SK-N-SH treated with all-trans-retinoic acid at 6 μM for 48 hours (cell line): Measurements from ENCODE around the gene ACTR3.

Experiments
- ATAC-seq: fragments of 200-7000 bp; cut with Tn5 transposase; 3 replicates; pipeline ENCODE4 v1.9.1; 2020; ENCODE audit warnings: mild to moderate bottlenecking, moderate library complexity
- ARNTL ChIP-seq: fragments of 450-650 bp; formaldehyde crosslinking; IDR thresholded peaks from 2 replicates; pipeline ENCODE4 v1.5.0; 2020; ENCODE audit warnings: low read depth, mild to moderate bottlenecking, moderate library complexity, borderline replicate concordance
- CREB5 ChIP-seq: fragments of 250-450 bp; sonication (Bioruptor Pico); IDR thresholded peaks from 2 replicates; pipeline ENCODE4 v1.5.1; 2020; ENCODE audit warnings: low read depth, mild to moderate bottlenecking, moderate library complexity
- CSDC2 ChIP-seq: fragments of 250-450 bp; sonication (Bioruptor Pico); IDR thresholded peaks from 2 replicates; pipeline ENCODE4 v1.5.0; 2020; ENCODE audit warnings: mild to moderate bottlenecking, moderate library complexity
- CSRNP3 ChIP-seq: fragments of 250-450 bp; sonication (Bioruptor Pico); IDR thresholded peaks from 2 replicates; pipeline ENCODE4 v1.5.1; 2021; ENCODE audit warnings: mild to moderate bottlenecking, moderate library complexity
- ESRRG ChIP-seq: fragments of 250-450 bp; sonication (Bioruptor Pico); IDR thresholded peaks from 2 replicates; pipeline ENCODE4 v1.6.1; 2021; ENCODE audit warnings: mild to moderate bottlenecking
- GLIS3 ChIP-seq: fragments of 250-450 bp; sonication (Bioruptor Pico); IDR thresholded peaks from 2 replicates; pipeline ENCODE4 v1.5.0; 2020; ENCODE audit warnings: mild to moderate bottlenecking, moderate library complexity
- ISL1 ChIP-seq: fragments of 250-450 bp; sonication (Bioruptor Pico); IDR thresholded peaks from 2 replicates; pipeline ENCODE4 v2.1.2; 2022; ENCODE audit warnings: mild to moderate bottlenecking, moderate library complexity
- OSR1 ChIP-seq: fragments of 250-450 bp; sonication (Bioruptor Pico); IDR thresholded peaks from 2 replicates; pipeline ENCODE4 v1.8.0; 2022; ENCODE audit warnings: moderate library complexity, mild to moderate bottlenecking, inconsistent platforms
- PATZ1 ChIP-seq: fragments of 250-450 bp; sonication (Bioruptor Pico); IDR thresholded peaks from 2 replicates; pipeline ENCODE4 v1.8.0; 2020; ENCODE audit warnings: mild to moderate bottlenecking, moderate library complexity, borderline replicate concordance
- POU6F1 ChIP-seq: fragments of 250-450 bp; sonication (Bioruptor Pico); IDR thresholded peaks from 2 replicates; pipeline ENCODE4 v1.8.0; 2021; ENCODE audit warnings: low read depth, mild to moderate bottlenecking, moderate library complexity, borderline replicate concordance
- RARB ChIP-seq: fragments of 250-450 bp; sonication (Bioruptor Pico); IDR thresholded peaks from 2 replicates; pipeline ENCODE4 v1.8.0; 2021; ENCODE audit warnings: mild to moderate bottlenecking, moderate library complexity
- SNAI2 ChIP-seq: fragments of 250-450 bp; sonication (Bioruptor Pico); IDR thresholded peaks from 2 replicates; pipeline ENCODE4 v1.5.0; 2020; ENCODE audit warnings: mild to moderate bottlenecking, moderate library complexity
- TCF4 ChIP-seq: fragments of 250-450 bp; sonication (Bioruptor Pico); IDR thresholded peaks from 2 replicates; pipeline ENCODE4 v1.8.0; 2021; ENCODE audit warnings: mild to moderate bottlenecking, moderate library complexity, borderline replicate concordance
- TOX ChIP-seq: fragments of 250-450 bp; sonication (Bioruptor Pico); IDR thresholded peaks from 2 replicates; pipeline ENCODE4 v1.8.0; 2021; ENCODE audit warnings: mild to moderate bottlenecking, moderate library complexity, borderline replicate concordance
- TSHZ2 ChIP-seq: fragments of 250-450 bp; sonication (Bioruptor Pico); IDR thresholded peaks from 2 replicates; pipeline ENCODE4 v1.5.0; 2020; ENCODE audit warnings: mild to moderate bottlenecking, moderate library complexity
- ZC3H10 ChIP-seq: fragments of 250-450 bp; sonication (Bioruptor Pico); IDR thresholded peaks from 2 replicates; pipeline ENCODE4 v1.5.1; 2021; ENCODE audit warnings: mild to moderate bottlenecking, moderate library complexity
- ZFP3 ChIP-seq: fragments of 250-450 bp; sonication (Bioruptor Pico); IDR thresholded peaks from 2 replicates; pipeline ENCODE4 v1.5.0; 2020; ENCODE audit warnings: mild to moderate bottlenecking, moderate library complexity
- ZFP30 ChIP-seq: fragments of 450-650 bp; formaldehyde crosslinking; IDR thresholded peaks from 2 replicates; pipeline ENCODE4 v1.5.0; 2022; ENCODE audit warnings: mild to moderate bottlenecking, moderate library complexity
- ZNF565 ChIP-seq: fragments of 450-650 bp; formaldehyde crosslinking; conservative IDR thresholded peaks from 2 replicates; pipeline ENCODE4 v1.5.0; 2020; ENCODE audit warnings: low read depth, mild to moderate bottlenecking, moderate library complexity
- ZNF70 ChIP-seq: fragments of 450-650 bp; formaldehyde crosslinking; IDR thresholded peaks from 2 replicates; pipeline ENCODE4 v1.5.0; 2020; ENCODE audit warnings: mild to moderate bottlenecking, moderate library complexity
- ZNF8 ChIP-seq: fragments of 450-650 bp; formaldehyde crosslinking; IDR thresholded peaks from 2 replicates; pipeline ENCODE4 v1.5.0; 2020; ENCODE audit warnings: mild to moderate bottlenecking, moderate library complexity

The ACTR3 gene

GRCh38 chr2:113889471-113890252, at the start of gene ACTR3:
TSS of gene ACTR3 (plus strand) at chr2:113890089. CDS start at chr2:113890280, 191 bp downstream.
- TF ChIP-seq CSRNP3 (CRISPR knock-in tag) = no peak
- no peak for TF ChIP-seq ZFP30 (CRISPR knock-in tag)
- TF ChIP-seq ZNF70 (CRISPR knock-in tag) = 0 out of 2 replicates have a peak, but pooled peaks have one; percentile 13
- no peak for TF ChIP-seq TSHZ2 (CRISPR knock-in tag)
- no peak for TF ChIP-seq CSDC2 (CRISPR knock-in tag)
- TF ChIP-seq OSR1 = no peak
- no peak for TF ChIP-seq ARNTL
- TF ChIP-seq GLIS3 = no peak
- peak; percentile 95 for TF ChIP-seq PATZ1 (CRISPR knock-in tag)
- no peak for TF ChIP-seq CREB5 (CRISPR knock-in tag)
- TF ChIP-seq TCF4 (CRISPR knock-in tag) = no peak
- TF ChIP-seq ZNF8 (CRISPR knock-in tag) = no peak
- TF ChIP-seq TOX = no peak
- no peak for TF ChIP-seq ESRRG (CRISPR knock-in tag)
- TF ChIP-seq RARB (CRISPR knock-in tag) = no peak; the same call in 1 of the 2 replicates
- TF ChIP-seq ZNF565 (CRISPR knock-in tag) = no peak
- TF ChIP-seq ZFP3 = 0 out of 2 replicates have a peak, but pooled peaks have one; percentile 22
- TF ChIP-seq, all 23 proteins: peak for 3
- peak; percentile 91 for ATAC-seq

- ATAC-seq = no peak
- no peak for TF ChIP-seq ZNF70 (CRISPR knock-in tag)
- TF ChIP-seq PATZ1 (CRISPR knock-in tag) = no peak
- no peak for TF ChIP-seq TCF4 (CRISPR knock-in tag)
- TF ChIP-seq ESRRG (CRISPR knock-in tag) = no peak
Measured at GRCh38 chr2:113840518-113840917, 49.4 kb upstream of the ACTR3 start.

GRCh38 chr2:113842919-113843736, 46.8 kb upstream of the ACTR3 start:
- peak; percentile 86 for ATAC-seq
- no peak for TF ChIP-seq ZC3H10 (CRISPR knock-in tag)
- no peak for TF ChIP-seq ZFP30 (CRISPR knock-in tag)
- no peak for TF ChIP-seq ZNF70 (CRISPR knock-in tag)
- TF ChIP-seq GLIS3 = no peak
- no peak for TF ChIP-seq SNAI2 (CRISPR knock-in tag)
- TF ChIP-seq CREB5 (CRISPR knock-in tag) = no peak
- no peak for TF ChIP-seq ISL1 (CRISPR knock-in tag)
- TF ChIP-seq POU6F1 = no peak
- no peak for TF ChIP-seq PATZ1 (CRISPR knock-in tag)
- TF ChIP-seq TCF4 (CRISPR knock-in tag) = no peak
